CD4-positive, alpha-beta T cell (primary cell): ENCODE data around the gene CSDE1. TPM values are rescaled to one million over a fixed set of nuclear protein-coding genes. Genes with fewer than 3 reads are reported as not detected.
"Not testable (repeated sequence)": the region's sequence is repeated elsewhere in the genome, so short reads cannot be mapped to it uniquely, and the experiment has no call there.

ENCODE experiments used
- ATAC-seq: fragments of 200-7000 bp; cut with Tn5 transposase; one replicate; pipeline ENCODE4 v1.10.0; 2022; ENCODE audit warnings: mild to moderate bottlenecking; ENCODE audit not compliant: poor library complexity
- CTCF ChIA-PET: fragments of 350-600 bp; sonication (Branson Sonifier 250); formaldehyde crosslinking; loops from one replicate; lab custom pipeline; 2021; ENCODE audit warnings: antibody characterized with exemption, inconsistent platforms; lab: Charles Lee
- POLR2A ChIA-PET: fragments of 350-600 bp; sonication (Branson Sonifier 250); formaldehyde crosslinking; loops from one replicate; lab custom pipeline; 2021; ENCODE audit warnings: antibody characterized with exemption, inconsistent platforms; lab: Charles Lee
- DNase-seq, 14 experiments: peaks; one replicate each; pipeline ENCODE4 v3.0.0-alpha.2; 2013 to 2020; ENCODE audit warnings: mixed read lengths in 2 of 14
- H3K27ac ChIP-seq, 2 donors: one replicate each; pipeline versions ENCODE4 v1.5.1 to v1.7.0; 2013; ENCODE audit warnings: low read length in 2 of 2, low read depth in 1 of 2, mild to moderate bottlenecking in 1 of 2
- H3K27me3 ChIP-seq, 2 experiments: 1 replicate in 1 of 2; 2 replicates in 1 of 2; pipeline versions ENCODE4 v1.6.1 to v1.7.0; 2013; ENCODE audit warnings: low read length in 2 of 2, control low read depth in 1 of 2, mild to moderate bottlenecking in 1 of 2, moderate library complexity in 1 of 2; ENCODE audit not compliant: insufficient read depth in 2 of 2, control insufficient read depth in 1 of 2
- H3K36me3 ChIP-seq: one replicate; pipeline ENCODE4 v1.6.1; 2013; ENCODE audit warnings: low read length, control low read depth; ENCODE audit not compliant: insufficient read depth
- H3K4me1 ChIP-seq: one replicate; pipeline ENCODE4 v1.6.1; 2013; ENCODE audit warnings: low read length, control low read depth; ENCODE audit not compliant: insufficient read depth
- H3K4me3 ChIP-seq: one replicate; pipeline ENCODE4 v1.5.1; 2013; ENCODE audit warnings: mild to moderate bottlenecking, low read length, moderate library complexity
- H3K9me3 ChIP-seq, 2 experiments: 1 replicate in 1 of 2; 2 replicates in 1 of 2; pipeline versions ENCODE4 v1.6.1 to v1.7.0; 2013; ENCODE audit warnings: low read length in 2 of 2, mild to moderate bottlenecking in 2 of 2, control low read depth in 1 of 2, moderate library complexity in 1 of 2; ENCODE audit not compliant: control insufficient read depth in 1 of 2, insufficient read depth in 1 of 2
- H3K27ac Mint-ChIP-seq: one replicate; pipeline ENCODE4 v1.8.0; 2020; ENCODE audit warnings: mixed read lengths
- H3K27me3 Mint-ChIP-seq: one replicate; pipeline ENCODE4 v1.8.0; 2021; ENCODE audit warnings: mixed read lengths
- H3K36me3 Mint-ChIP-seq: one replicate; pipeline ENCODE4 v1.8.0; 2021; ENCODE audit warnings: low read depth, mixed read lengths
- H3K4me1 Mint-ChIP-seq: one replicate; pipeline ENCODE4 v1.8.0; 2021; ENCODE audit warnings: low read depth, mixed read lengths
- H3K4me3 Mint-ChIP-seq: one replicate; pipeline ENCODE4 v1.8.0; 2020; ENCODE audit warnings: mild to moderate bottlenecking, mixed read lengths
- H3K9me3 Mint-ChIP-seq: one replicate; pipeline ENCODE4 v1.8.0; 2020; ENCODE audit warnings: mixed read lengths
- intact Hi-C, 2 experiments: fragments of 100-400 bp; cut with DNase I in 1 of 2; cut with micrococcal nuclease in 1 of 2; formaldehyde crosslinking; loops; one replicate each; pipeline versions ENCODE4 v1.15.1 to v1.9.0; 2023 to 2025; cut with DNase I, micrococcal nuclease
- polyA plus RNA-seq, 2 donors: library from polyadenylated mRNA; unstranded; fragments of 120-200 nt; gene quantifications; one replicate each; pipeline ENCODE4 v1.2.1, GENCODE V29; 2013
- total RNA-seq, 174 experiments: library from RNA in 2 of 174; stranded (reverse) in 2 of 174; gene quantifications; one replicate each; pipeline ENCODE4 v1.2.3 and lab custom pipeline; 2021 to 2026
- TF ChIP-seq, protein P1 (sequence below): fragments of 200-600 bp; IDR thresholded peaks from one replicate; pipeline ENCODE4 v1.8.0; 2022; ENCODE audit warnings: antibody characterized with exemption, mild to moderate bottlenecking

CSDE1 gene
- total RNA-seq (100 to 1,000 TPM; 725 to 731 TPM), total RNA-seq (lab: John Stamatoyannopoulos, UW) (731 to 1,403 (median 960) reads per million in 172 experiments)
- 362 TPM for polyA plus RNA-seq (2013, experiment 1 of 2)
- 360 TPM for polyA plus RNA-seq (2013, experiment 2 of 2)

DNA sequence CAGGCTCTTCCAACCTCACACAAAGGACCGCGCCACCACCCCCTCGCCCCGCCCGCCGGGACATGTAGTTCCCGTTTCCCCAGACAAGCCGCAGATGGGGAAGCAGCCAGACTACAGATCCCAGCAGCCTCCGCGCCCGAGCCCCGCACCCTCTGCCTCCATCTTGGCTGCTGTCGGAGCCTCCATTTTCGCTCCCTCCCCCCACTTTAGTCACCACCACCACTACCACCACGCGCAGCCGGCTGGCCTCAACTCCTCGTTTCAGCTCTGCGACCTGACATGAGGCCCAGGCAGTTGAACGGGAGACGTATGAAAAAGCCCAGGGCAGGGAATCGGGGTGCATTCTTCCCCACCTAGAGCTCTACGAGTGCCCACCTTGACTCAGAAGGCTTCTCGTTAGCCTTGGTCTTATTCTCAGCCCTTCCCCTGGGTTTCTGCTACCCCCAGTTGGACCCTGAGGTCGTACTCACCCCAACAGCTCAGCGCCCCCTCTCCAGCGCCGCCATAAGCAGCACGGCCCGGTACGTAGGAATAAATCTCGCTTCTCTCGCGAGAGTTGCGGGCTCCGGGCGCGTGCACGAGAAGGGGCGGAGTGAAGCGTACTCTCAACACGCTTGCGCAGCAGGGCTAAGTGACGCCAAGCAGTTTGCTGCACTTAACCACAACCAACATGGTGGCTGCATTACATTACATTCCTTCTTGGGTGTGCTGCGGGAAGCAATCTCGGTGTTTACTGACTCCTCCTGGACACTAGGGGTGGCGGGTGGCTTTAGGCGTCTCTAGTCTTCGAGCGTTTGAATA lies at the start of gene CSDE1:
TSS of gene CSDE1 (minus strand) at position 530 of the 801 bp plus-strand sequence. CDS start 18,094 bp downstream, outside the sequence.
- ATAC-seq (peak; percentile 81), DNase-seq (peak; percentile 94 to 99 (median 96))
- Mint-ChIP-seq H3K36me3 (peaks cover 33% of the 10 kb centered on the region), H3K27me3 (no peaks in the 10 kb centered on the region), H3K4me3 (peak within 1 kb of the TSS; percentile 99), H3K27ac (peak within 1 kb of the TSS; percentile 98), H3K4me1 (peaks cover 58% of the 10 kb centered on the region), H3K9me3 (peaks cover 2% of the 10 kb centered on the region)
- ChIA-PET POLR2A (interaction anchor here (0.5 to 3.8 kb wide), 15 partner anchors 11 to 1801 kb away, joined by 3 to 39 read pairs (median 4); partner anchors contain the start of genes AP4B1, BCAS2, DCLRE1B and DENND2C), CTCF (interaction anchor here (1.4 kb wide), 1 partner anchor 23 kb away, joined by 5 read pairs; the partner anchor contains the start of gene SIKE1)
- Histone ChIP-seq H3K36me3 (no peaks in the 10 kb centered on the region), H3K27ac (peak within 1 kb of the TSS; percentile 99 to 100), H3K4me3 (peak within 1 kb of the TSS; percentile 84), H3K27me3 (no peaks in the 10 kb centered on the region), H3K9me3 (no peaks in the 10 kb centered on the region), H3K4me1 (peaks cover 26% of the 10 kb centered on the region)
- TF ChIP-seq, protein P1, sequence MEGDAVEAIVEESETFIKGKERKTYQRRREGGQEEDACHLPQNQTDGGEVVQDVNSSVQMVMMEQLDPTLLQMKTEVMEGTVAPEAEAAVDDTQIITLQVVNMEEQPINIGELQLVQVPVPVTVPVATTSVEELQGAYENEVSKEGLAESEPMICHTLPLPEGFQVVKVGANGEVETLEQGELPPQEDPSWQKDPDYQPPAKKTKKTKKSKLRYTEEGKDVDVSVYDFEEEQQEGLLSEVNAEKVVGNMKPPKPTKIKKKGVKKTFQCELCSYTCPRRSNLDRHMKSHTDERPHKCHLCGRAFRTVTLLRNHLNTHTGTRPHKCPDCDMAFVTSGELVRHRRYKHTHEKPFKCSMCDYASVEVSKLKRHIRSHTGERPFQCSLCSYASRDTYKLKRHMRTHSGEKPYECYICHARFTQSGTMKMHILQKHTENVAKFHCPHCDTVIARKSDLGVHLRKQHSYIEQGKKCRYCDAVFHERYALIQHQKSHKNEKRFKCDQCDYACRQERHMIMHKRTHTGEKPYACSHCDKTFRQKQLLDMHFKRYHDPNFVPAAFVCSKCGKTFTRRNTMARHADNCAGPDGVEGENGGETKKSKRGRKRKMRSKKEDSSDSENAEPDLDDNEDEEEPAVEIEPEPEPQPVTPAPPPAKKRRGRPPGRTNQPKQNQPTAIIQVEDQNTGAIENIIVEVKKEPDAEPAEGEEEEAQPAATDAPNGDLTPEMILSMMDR, result no peak
- intact Hi-C loops, result loop anchor here (1.0 to 10.0 kb wide), 9 partner anchors 23 to 943 kb away; partner anchors contain the start of genes NRAS (in 2 of the 2), SIKE1 (in 2 of the 2), TRIM33 (in 2 of the 2) and BCAS2 (in 1 of the 2)

DNA sequence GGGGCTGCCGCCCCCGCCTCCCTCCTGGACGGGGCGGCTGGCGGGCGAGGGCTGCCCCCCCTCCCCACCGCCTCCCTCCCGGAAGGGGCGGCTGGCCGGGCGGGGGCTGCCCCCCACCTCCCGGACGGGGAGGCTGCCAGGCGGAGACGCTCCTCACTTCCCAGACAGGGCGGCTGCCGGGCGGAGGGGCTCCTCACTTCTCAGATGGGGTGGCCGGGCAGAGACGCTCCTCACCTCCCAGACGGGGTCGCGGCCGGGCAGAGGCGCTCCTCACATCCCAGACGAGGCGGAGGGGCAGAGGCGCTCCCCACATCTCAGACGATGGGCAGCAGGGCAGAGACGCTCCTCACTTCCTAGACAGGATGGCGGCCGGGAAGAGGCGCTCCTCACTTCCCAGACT lies 46.7 kb upstream of the CSDE1 start:
- H3K36me3 Mint-ChIP-seq, H3K4me3 ChIP-seq, H3K27ac Mint-ChIP-seq, POLR2A ChIA-PET, H3K9me3 ChIP-seq, ATAC-seq, H3K9me3 Mint-ChIP-seq, H3K4me3 Mint-ChIP-seq, H3K4me1 ChIP-seq, H3K27ac ChIP-seq, H3K36me3 ChIP-seq, CTCF ChIA-PET, H3K4me1 Mint-ChIP-seq, DNase-seq, intact Hi-C loops: not testable (repeated sequence)
- H3K27me3 Mint-ChIP-seq, result peaks cover 29% of the 10 kb centered on the region
- H3K27me3 ChIP-seq, result peaks cover 3 to 12% of the 10 kb centered on the region in 2 experiments

DNA sequence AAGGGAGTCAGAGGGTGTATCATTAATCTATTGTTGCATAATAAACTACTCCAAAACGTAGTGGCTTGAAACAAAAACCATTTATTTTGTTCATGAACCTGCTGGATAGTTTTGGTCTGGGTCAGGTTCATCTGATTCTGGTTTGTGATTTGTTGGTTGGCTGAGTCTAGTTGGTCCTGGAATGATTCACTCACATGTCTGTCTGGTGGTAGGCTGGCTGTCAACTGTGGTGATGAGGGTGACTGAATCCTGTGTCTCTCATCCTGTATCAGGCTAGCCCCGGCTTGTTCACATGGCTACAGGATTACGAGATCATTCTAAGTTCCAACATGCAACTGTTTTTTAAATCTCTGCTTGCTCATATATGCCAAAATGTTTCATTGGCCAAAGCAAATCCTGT lies 45.2 kb upstream of the CSDE1 start:
- Histone ChIP-seq H3K4me3 (no peak overlapping the region), H3K36me3 (no peaks in the 10 kb centered on the region), H3K4me1 (no peaks in the 10 kb centered on the region), H3K27me3 (peaks cover 4 to 12% of the 10 kb centered on the region in 2 experiments), H3K9me3 (peaks cover 0 to 8% of the 10 kb centered on the region in 2 experiments), H3K27ac (no peak overlapping the region)
- ChIA-PET CTCF (interaction anchor here (1.1 kb wide), 1 partner anchor 33 kb away, joined by 5 read pairs; no protein-coding TSS in a partner anchor), POLR2A (no interaction called here)
- DNase-seq (no peak), ATAC-seq (no peak)
- Mint-ChIP-seq H3K27ac (no peak overlapping the region), H3K27me3 (peaks cover 29% of the 10 kb centered on the region), H3K4me1 (no peaks in the 10 kb centered on the region), H3K4me3 (no peak overlapping the region), H3K9me3 (no peaks in the 10 kb centered on the region), H3K36me3 (no peaks in the 10 kb centered on the region)
- intact Hi-C loops, result no loop called here
- TF ChIP-seq, protein P1, result no peak
